ENCODE measurements around the gene RALGPS1. TPM values are rescaled to one million over a fixed set of nuclear protein-coding genes. Genes with fewer than 3 reads are reported as not detected.

Gene RALGPS1
- total and polyA plus RNA-seq, 4 donors, result 34.4 to 80.9 (median 73.2) TPM

- 94% methylated on average over 10 of the region's 23 CpGs for WGBS (ENCODE audit: insufficient coverage)
- H3K4me1 ChIP-seq (ENCODE audit: control insufficient read depth, insufficient read depth, low read length), result peaks cover 25% of the 10 kb centered on the region
- no peak for DNase-seq (ENCODE audit: low read depth in 4 of 6, low spot score in 6 of 6)
- H3K27ac ChIP-seq (ENCODE audit: low read depth, low read length), result no peak overlapping the region
- H3K27me3 ChIP-seq (ENCODE audit: control insufficient read depth, insufficient read depth, low read length), result no peaks in the 10 kb centered on the region
- H3K36me3 ChIP-seq (ENCODE audit: control insufficient read depth, insufficient read depth, low read length), result peaks cover 8% of the 10 kb centered on the region
- no peaks in the 10 kb centered on the region for H3K9me3 ChIP-seq (ENCODE audit: control insufficient read depth, insufficient read depth, low read length)
- no peak overlapping the region for H3K4me3 ChIP-seq (ENCODE audit: low read depth, low read length)
Observed at GRCh38 chr9:126880226-126880946, 34.2 kb upstream of the RALGPS1 start.

GRCh38 chr9:126880947-126881332, 33.6 kb upstream of the RALGPS1 start:
- peaks cover 25% of the 10 kb centered on the region for H3K4me1 ChIP-seq (ENCODE audit: control insufficient read depth, insufficient read depth, low read length)
- H3K9me3 ChIP-seq (ENCODE audit: control insufficient read depth, insufficient read depth, low read length), result no peaks in the 10 kb centered on the region
- no CpG with 5 or more reads among the region's 6 CpGs for WGBS (ENCODE audit: insufficient coverage)
- H3K36me3 ChIP-seq (ENCODE audit: control insufficient read depth, insufficient read depth, low read length), result peaks cover 11% of the 10 kb centered on the region
- peak in 2 of 6 donors; percentile 55 to 73 for DNase-seq (ENCODE audit: low read depth in 4 of 6, low spot score in 6 of 6)
- no peak overlapping the region for H3K27ac ChIP-seq (ENCODE audit: low read depth, low read length)
- no peak overlapping the region for H3K4me3 ChIP-seq (ENCODE audit: low read depth, low read length)
- H3K27me3 ChIP-seq (ENCODE audit: control insufficient read depth, insufficient read depth, low read length), result no peaks in the 10 kb centered on the region

- peak in 1 of 6 donors; percentile 48 for DNase-seq (ENCODE audit: low read depth in 4 of 6, low spot score in 6 of 6)
- H3K4me3 ChIP-seq (ENCODE audit: low read depth, low read length), result no peak overlapping the region
- H3K36me3 ChIP-seq (ENCODE audit: control insufficient read depth, insufficient read depth, low read length), result peaks cover 16% of the 10 kb centered on the region
- H3K9me3 ChIP-seq (ENCODE audit: control insufficient read depth, insufficient read depth, low read length), result no peaks in the 10 kb centered on the region
- 66% methylated on average over 4 of the region's 11 CpGs for WGBS (ENCODE audit: insufficient coverage)
- H3K4me1 ChIP-seq (ENCODE audit: control insufficient read depth, insufficient read depth, low read length), result peaks cover 25% of the 10 kb centered on the region
- H3K27me3 ChIP-seq (ENCODE audit: control insufficient read depth, insufficient read depth, low read length), result no peaks in the 10 kb centered on the region
- no peak overlapping the region for H3K27ac ChIP-seq (ENCODE audit: low read depth, low read length)
Observed at GRCh38 chr9:126882746-126883145, 31.8 kb upstream of the RALGPS1 start.

- Histone ChIP-seq H3K9me3 (ENCODE audit: control insufficient read depth, insufficient read depth, low read length) (no peaks in the 10 kb centered on the region), H3K36me3 (ENCODE audit: control insufficient read depth, insufficient read depth, low read length) (peaks cover 16% of the 10 kb centered on the region), H3K4me3 (ENCODE audit: low read depth, low read length) (no peak overlapping the region), H3K27ac (ENCODE audit: low read depth, low read length) (no peak overlapping the region), H3K27me3 (ENCODE audit: control insufficient read depth, insufficient read depth, low read length) (no peaks in the 10 kb centered on the region), H3K4me1 (ENCODE audit: control insufficient read depth, insufficient read depth, low read length) (peaks cover 25% of the 10 kb centered on the region)
- WGBS (ENCODE audit: insufficient coverage), result 34% methylated on average over 8 of the region's 15 CpGs
- DNase-seq (ENCODE audit: low read depth in 4 of 6, low spot score in 6 of 6), result peak in 1 of 6 donors; percentile 57
Observed at GRCh38 chr9:126883636-126884035, 30.9 kb upstream of the RALGPS1 start.

GRCh38 chr9:126885131-126885641, 29.4 kb upstream of the RALGPS1 start:
- 46% methylated on average over 4 of the region's 6 CpGs for WGBS (ENCODE audit: insufficient coverage)
- peaks cover 11% of the 10 kb centered on the region for H3K36me3 ChIP-seq (ENCODE audit: control insufficient read depth, insufficient read depth, low read length)
- peaks cover 20% of the 10 kb centered on the region for H3K4me1 ChIP-seq (ENCODE audit: control insufficient read depth, insufficient read depth, low read length)
- no peaks in the 10 kb centered on the region for H3K9me3 ChIP-seq (ENCODE audit: control insufficient read depth, insufficient read depth, low read length)
- no peak for DNase-seq (ENCODE audit: low read depth in 4 of 6, low spot score in 6 of 6)
- no peaks in the 10 kb centered on the region for H3K27me3 ChIP-seq (ENCODE audit: control insufficient read depth, insufficient read depth, low read length)
- H3K27ac ChIP-seq (ENCODE audit: low read depth, low read length), result no peak overlapping the region
- no peak overlapping the region for H3K4me3 ChIP-seq (ENCODE audit: low read depth, low read length)

GRCh38 chr9:126886034-126886822, 28.4 kb upstream of the RALGPS1 start:
- H3K27ac ChIP-seq (ENCODE audit: low read depth, low read length), result no peak overlapping the region
- DNase-seq (ENCODE audit: low read depth in 4 of 6, low spot score in 6 of 6), result no peak
- WGBS (ENCODE audit: insufficient coverage), result 44% methylated on average over 21 of the region's 23 CpGs
- no peaks in the 10 kb centered on the region for H3K9me3 ChIP-seq (ENCODE audit: control insufficient read depth, insufficient read depth, low read length)
- no peak overlapping the region for H3K4me3 ChIP-seq (ENCODE audit: low read depth, low read length)
- H3K27me3 ChIP-seq (ENCODE audit: control insufficient read depth, insufficient read depth, low read length), result no peaks in the 10 kb centered on the region
- peaks cover 8% of the 10 kb centered on the region for H3K36me3 ChIP-seq (ENCODE audit: control insufficient read depth, insufficient read depth, low read length)
- H3K4me1 ChIP-seq (ENCODE audit: control insufficient read depth, insufficient read depth, low read length), result peaks cover 15% of the 10 kb centered on the region

- Histone ChIP-seq H3K36me3 (ENCODE audit: control insufficient read depth, insufficient read depth, low read length) (peaks cover 8% of the 10 kb centered on the region), H3K4me3 (ENCODE audit: low read depth, low read length) (no peak overlapping the region), H3K27ac (ENCODE audit: low read depth, low read length) (no peak overlapping the region), H3K27me3 (ENCODE audit: control insufficient read depth, insufficient read depth, low read length) (no peaks in the 10 kb centered on the region), H3K4me1 (ENCODE audit: control insufficient read depth, insufficient read depth, low read length) (peaks cover 15% of the 10 kb centered on the region), H3K9me3 (ENCODE audit: control insufficient read depth, insufficient read depth, low read length) (no peaks in the 10 kb centered on the region)
- no peak for DNase-seq (ENCODE audit: low read depth in 4 of 6, low spot score in 6 of 6)
- 93% methylated on average over 9 of the region's 10 CpGs for WGBS (ENCODE audit: insufficient coverage)
Observed at GRCh38 chr9:126886897-126887296, 27.7 kb upstream of the RALGPS1 start.

- Histone ChIP-seq H3K36me3 (ENCODE audit: control insufficient read depth, insufficient read depth, low read length) (no peaks in the 10 kb centered on the region), H3K9me3 (ENCODE audit: control insufficient read depth, insufficient read depth, low read length) (no peaks in the 10 kb centered on the region), H3K27ac (ENCODE audit: low read depth, low read length) (no peak overlapping the region), H3K27me3 (ENCODE audit: control insufficient read depth, insufficient read depth, low read length) (no peaks in the 10 kb centered on the region), H3K4me3 (ENCODE audit: low read depth, low read length) (no peak overlapping the region), H3K4me1 (ENCODE audit: control insufficient read depth, insufficient read depth, low read length) (no peaks in the 10 kb centered on the region)
- whole genome bisulfite sequencing (ENCODE audit: insufficient coverage), result no CpG with 5 or more reads among the region's 3 CpGs
- no peak for DNase-seq (ENCODE audit: low read depth in 4 of 6, low spot score in 6 of 6)
Observed at GRCh38 chr9:126891676-126892075, 22.9 kb upstream of the RALGPS1 start.

- no peak overlapping the region for H3K4me3 ChIP-seq (ENCODE audit: low read depth, low read length)
- 54% methylated on average over 4 of the region's 5 CpGs for WGBS (ENCODE audit: insufficient coverage)
- H3K9me3 ChIP-seq (ENCODE audit: control insufficient read depth, insufficient read depth, low read length), result no peaks in the 10 kb centered on the region
- H3K4me1 ChIP-seq (ENCODE audit: control insufficient read depth, insufficient read depth, low read length), result no peaks in the 10 kb centered on the region
- no peaks in the 10 kb centered on the region for H3K27me3 ChIP-seq (ENCODE audit: control insufficient read depth, insufficient read depth, low read length)
- H3K36me3 ChIP-seq (ENCODE audit: control insufficient read depth, insufficient read depth, low read length), result no peaks in the 10 kb centered on the region
- H3K27ac ChIP-seq (ENCODE audit: low read depth, low read length), result no peak overlapping the region
- DNase-seq (ENCODE audit: low read depth in 4 of 6, low spot score in 6 of 6), result peak in 1 of 6 donors; percentile 71
Observed at GRCh38 chr9:126893079-126893478, 21.5 kb upstream of the RALGPS1 start.

Measured in spinal cord (tissue), 10 donors.